Measurements from ENCODE around the gene ESR1.

The ESR1 gene

DNA sequence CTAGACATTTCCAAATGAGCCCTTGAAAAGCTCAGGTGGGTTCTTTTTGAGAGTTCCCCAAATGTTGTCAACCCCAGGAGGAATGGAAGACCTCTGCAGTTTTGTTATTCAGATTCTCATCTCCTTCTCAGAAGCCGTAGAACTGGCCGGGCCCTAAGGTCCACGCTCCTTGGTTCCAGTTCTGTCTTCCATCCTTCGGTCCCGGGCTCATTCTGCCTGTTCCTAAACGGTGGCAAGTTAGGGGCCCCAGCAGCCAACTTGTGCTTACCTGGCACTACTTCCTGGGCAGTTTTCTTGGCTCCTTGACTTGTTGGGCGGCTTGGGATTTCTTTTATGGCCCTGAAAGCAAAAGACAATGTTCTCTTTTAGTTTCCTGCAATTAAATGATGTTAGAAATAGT, 6.4 kb downstream of the ESR1 start:
- no peak for TF ChIP-seq TCF4 (CRISPR knock-in tag; IDR thresholded peaks at IDR 0.05; ENCODE audit: borderline replicate concordance)
- TF ChIP-seq ARNTL (CRISPR knock-in tag; IDR thresholded peaks at IDR 0.05; ENCODE audit: borderline replicate concordance, low read depth), result no peak
- no peak for TF ChIP-seq ESRRG (CRISPR knock-in tag; IDR thresholded peaks at IDR 0.05)
- no peak for ATAC-seq

DNA sequence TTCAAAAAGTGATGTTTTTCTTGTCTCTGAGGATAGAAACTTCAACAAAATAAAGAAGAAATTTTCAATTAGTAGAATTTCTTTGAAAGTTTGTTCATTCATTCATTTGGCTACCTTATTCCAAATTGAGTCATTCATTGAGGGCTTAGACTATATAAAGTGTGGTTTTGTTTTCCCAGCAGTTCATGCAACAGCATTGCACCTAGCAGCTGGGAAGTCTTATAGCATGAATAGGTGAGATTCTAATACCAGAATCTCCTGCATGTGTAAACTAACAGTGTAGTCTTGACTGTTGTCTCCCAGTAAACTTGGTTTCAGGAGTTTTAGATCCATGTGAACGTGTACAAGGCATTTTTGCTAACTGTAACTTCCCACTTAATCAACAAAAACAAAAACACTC, 7.1 kb downstream of the ESR1 start:
- no peak for ATAC-seq

DNA sequence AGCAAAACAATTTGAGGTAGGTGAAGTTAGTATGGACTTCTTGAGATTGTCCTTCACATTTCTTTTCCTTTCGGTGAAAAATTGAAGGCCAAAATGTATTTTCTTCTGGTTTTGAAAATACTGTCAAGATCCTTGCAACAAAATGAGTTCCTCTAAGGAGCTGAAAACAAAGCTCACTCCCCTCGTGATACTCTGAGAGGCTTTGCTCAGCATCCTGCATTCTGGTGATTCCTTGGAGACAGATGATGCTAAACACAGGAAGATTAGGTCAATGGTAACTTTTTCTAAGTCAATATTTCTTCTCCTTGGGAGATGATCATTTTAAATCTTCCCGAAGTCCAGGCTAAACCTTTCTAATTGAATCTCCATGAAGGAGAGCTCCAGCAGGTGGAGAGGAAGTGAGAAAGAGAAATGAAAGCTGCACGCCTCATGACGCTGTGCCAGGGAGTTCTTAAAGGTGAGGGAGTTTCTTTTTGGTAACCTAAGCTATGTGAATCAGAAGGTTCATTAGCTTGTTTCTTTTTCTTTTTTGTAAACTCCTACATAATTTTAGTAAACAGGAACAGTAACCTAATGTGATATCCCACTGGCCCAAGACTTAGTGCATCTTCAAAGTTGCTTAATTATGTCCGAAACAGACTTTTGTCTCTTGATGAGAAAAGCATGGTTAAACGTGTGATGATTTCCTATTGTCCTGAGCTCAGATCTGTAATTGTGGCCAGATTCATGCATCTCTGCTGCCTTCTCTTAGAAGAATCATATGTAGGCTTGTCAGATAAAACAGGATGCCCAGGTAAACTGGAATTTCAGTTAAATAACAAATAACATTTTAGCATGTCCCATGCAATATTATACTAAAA, 15.0 kb downstream of the ESR1 start:
- TF ChIP-seq, protein P1, sequence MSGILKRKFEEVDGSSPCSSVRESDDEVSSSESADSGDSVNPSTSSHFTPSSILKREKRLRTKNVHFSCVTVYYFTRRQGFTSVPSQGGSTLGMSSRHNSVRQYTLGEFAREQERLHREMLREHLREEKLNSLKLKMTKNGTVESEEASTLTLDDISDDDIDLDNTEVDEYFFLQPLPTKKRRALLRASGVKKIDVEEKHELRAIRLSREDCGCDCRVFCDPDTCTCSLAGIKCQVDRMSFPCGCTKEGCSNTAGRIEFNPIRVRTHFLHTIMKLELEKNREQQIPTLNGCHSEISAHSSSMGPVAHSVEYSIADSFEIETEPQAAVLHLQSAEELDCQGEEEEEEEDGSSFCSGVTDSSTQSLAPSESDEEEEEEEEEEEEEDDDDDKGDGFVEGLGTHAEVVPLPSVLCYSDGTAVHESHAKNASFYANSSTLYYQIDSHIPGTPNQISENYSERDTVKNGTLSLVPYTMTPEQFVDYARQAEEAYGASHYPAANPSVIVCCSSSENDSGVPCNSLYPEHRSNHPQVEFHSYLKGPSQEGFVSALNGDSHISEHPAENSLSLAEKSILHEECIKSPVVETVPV (CRISPR knock-in tag; IDR thresholded peaks at IDR 0.05), result no peak
- TF ChIP-seq ZFP30 (CRISPR knock-in tag; IDR thresholded peaks at IDR 0.05) (no peak), PPARA (CRISPR knock-in tag; IDR thresholded peaks at IDR 0.05; ENCODE audit: borderline replicate concordance) (no peak), RARB (CRISPR knock-in tag; IDR thresholded peaks at IDR 0.05) (no peak), ISL1 (CRISPR knock-in tag; IDR thresholded peaks at IDR 0.05) (no peak), ZC3H10 (CRISPR knock-in tag; IDR thresholded peaks at IDR 0.05) (no peak), ZNF8 (CRISPR knock-in tag; IDR thresholded peaks at IDR 0.05) (no peak), ZFP3 (CRISPR knock-in tag; IDR thresholded peaks at IDR 0.05) (no peak), SNAI2 (CRISPR knock-in tag; IDR thresholded peaks at IDR 0.05) (no peak)
- ATAC-seq, result no peak

More for the DNA sequence above, 7.1 kb downstream of the ESR1 start:
- no peak for TF ChIP-seq SNAI2 (CRISPR knock-in tag; IDR thresholded peaks at IDR 0.05)
- TF ChIP-seq ZNF70 (CRISPR knock-in tag; IDR thresholded peaks at IDR 0.05), result no peak
- no peak for TF ChIP-seq ARNTL (CRISPR knock-in tag; IDR thresholded peaks at IDR 0.05; ENCODE audit: borderline replicate concordance, low read depth)
- TF ChIP-seq, protein P2, sequence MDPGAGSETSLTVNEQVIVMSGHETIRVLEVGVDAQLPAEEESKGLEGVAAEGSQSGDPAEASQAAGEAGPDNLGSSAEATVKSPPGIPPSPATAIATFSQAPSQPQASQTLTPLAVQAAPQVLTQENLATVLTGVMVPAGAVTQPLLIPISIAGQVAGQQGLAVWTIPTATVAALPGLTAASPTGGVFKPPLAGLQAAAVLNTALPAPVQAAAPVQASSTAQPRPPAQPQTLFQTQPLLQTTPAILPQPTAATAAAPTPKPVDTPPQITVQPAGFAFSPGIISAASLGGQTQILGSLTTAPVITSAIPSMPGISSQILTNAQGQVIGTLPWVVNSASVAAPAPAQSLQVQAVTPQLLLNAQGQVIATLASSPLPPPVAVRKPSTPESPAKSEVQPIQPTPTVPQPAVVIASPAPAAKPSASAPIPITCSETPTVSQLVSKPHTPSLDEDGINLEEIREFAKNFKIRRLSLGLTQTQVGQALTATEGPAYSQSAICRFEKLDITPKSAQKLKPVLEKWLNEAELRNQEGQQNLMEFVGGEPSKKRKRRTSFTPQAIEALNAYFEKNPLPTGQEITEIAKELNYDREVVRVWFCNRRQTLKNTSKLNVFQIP (CRISPR knock-in tag; IDR thresholded peaks at IDR 0.05; ENCODE audit: borderline replicate concordance, low read depth), result no peak
- no peak for TF ChIP-seq PPARA (CRISPR knock-in tag; IDR thresholded peaks at IDR 0.05; ENCODE audit: borderline replicate concordance)
- no peak for TF ChIP-seq ISL1 (CRISPR knock-in tag; IDR thresholded peaks at IDR 0.05)
- no peak for TF ChIP-seq TCF4 (CRISPR knock-in tag; IDR thresholded peaks at IDR 0.05; ENCODE audit: borderline replicate concordance)
- TF ChIP-seq CSDC2 (CRISPR knock-in tag; IDR thresholded peaks at IDR 0.05), result no peak
- no peak for TF ChIP-seq ESRRG (CRISPR knock-in tag; IDR thresholded peaks at IDR 0.05)
- TF ChIP-seq, protein P1 (CRISPR knock-in tag; IDR thresholded peaks at IDR 0.05), result no peak
- no peak for TF ChIP-seq ZNF8 (CRISPR knock-in tag; IDR thresholded peaks at IDR 0.05)
- TF ChIP-seq OSR1 (CRISPR knock-in tag; IDR thresholded peaks at IDR 0.05), result no peak
- TF ChIP-seq, protein P3, sequence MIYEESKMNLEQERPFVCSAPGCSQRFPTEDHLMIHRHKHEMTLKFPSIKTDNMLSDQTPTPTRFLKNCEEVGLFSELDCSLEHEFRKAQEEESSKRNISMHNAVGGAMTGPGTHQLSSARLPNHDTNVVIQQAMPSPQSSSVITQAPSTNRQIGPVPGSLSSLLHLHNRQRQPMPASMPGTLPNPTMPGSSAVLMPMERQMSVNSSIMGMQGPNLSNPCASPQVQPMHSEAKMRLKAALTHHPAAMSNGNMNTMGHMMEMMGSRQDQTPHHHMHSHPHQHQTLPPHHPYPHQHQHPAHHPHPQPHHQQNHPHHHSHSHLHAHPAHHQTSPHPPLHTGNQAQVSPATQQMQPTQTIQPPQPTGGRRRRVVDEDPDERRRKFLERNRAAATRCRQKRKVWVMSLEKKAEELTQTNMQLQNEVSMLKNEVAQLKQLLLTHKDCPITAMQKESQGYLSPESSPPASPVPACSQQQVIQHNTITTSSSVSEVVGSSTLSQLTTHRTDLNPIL (CRISPR knock-in tag; IDR thresholded peaks at IDR 0.05; ENCODE audit: low read depth), result no peak
- TF ChIP-seq BACH2 (CRISPR knock-in tag; IDR thresholded peaks at IDR 0.05; ENCODE audit: borderline replicate concordance), result no peak
- TF ChIP-seq ZC3H10 (CRISPR knock-in tag; IDR thresholded peaks at IDR 0.05), result no peak
- no peak for TF ChIP-seq RARB (CRISPR knock-in tag; IDR thresholded peaks at IDR 0.05)
- no peak for TF ChIP-seq ZFP3 (CRISPR knock-in tag; IDR thresholded peaks at IDR 0.05)
- no peak for TF ChIP-seq TOX (CRISPR knock-in tag; IDR thresholded peaks at IDR 0.05; ENCODE audit: borderline replicate concordance)

DNA sequence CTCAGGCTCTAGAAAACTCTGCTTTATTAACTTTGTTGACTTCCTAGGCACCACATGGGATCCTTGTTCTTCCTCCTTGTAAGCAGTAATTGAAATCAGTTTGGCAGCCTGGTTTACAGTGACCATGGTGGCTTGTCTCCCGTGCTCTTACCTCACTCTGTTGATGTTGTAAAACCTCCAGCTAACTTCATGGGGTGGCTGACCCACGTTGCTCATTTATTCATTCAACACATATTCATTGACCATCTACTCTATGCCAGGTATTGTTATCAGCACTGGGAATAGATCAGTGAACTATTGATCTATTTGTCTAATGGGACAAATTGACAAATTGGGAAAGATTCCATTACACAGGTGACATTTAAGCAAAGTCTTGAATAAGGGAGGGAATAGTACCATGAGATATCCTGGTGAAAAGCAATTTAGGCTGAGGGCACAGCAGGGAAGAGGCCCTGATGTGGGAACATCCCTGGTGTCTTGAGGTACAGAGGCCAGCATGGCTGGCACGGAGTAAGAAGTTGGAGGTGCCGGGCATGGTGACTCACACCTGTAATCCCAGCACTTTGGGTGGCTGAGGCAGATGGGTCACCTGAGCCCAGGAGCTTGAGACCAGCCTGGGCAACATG, 19.1 kb downstream of the ESR1 start:
- ATAC-seq, result no peak
- TF ChIP-seq, protein P4, sequence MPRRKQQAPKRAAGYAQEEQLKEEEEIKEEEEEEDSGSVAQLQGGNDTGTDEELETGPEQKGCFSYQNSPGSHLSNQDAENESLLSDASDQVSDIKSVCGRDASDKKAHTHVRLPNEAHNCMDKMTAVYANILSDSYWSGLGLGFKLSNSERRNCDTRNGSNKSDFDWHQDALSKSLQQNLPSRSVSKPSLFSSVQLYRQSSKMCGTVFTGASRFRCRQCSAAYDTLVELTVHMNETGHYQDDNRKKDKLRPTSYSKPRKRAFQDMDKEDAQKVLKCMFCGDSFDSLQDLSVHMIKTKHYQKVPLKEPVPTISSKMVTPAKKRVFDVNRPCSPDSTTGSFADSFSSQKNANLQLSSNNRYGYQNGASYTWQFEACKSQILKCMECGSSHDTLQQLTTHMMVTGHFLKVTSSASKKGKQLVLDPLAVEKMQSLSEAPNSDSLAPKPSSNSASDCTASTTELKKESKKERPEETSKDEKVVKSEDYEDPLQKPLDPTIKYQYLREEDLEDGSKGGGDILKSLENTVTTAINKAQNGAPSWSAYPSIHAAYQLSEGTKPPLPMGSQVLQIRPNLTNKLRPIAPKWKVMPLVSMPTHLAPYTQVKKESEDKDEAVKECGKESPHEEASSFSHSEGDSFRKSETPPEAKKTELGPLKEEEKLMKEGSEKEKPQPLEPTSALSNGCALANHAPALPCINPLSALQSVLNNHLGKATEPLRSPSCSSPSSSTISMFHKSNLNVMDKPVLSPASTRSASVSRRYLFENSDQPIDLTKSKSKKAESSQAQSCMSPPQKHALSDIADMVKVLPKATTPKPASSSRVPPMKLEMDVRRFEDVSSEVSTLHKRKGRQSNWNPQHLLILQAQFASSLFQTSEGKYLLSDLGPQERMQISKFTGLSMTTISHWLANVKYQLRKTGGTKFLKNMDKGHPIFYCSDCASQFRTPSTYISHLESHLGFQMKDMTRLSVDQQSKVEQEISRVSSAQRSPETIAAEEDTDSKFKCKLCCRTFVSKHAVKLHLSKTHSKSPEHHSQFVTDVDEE (CRISPR knock-in tag; IDR thresholded peaks at IDR 0.05), result no peak
- TF ChIP-seq ZNF565 (CRISPR knock-in tag; conservative IDR thresholded peaks at IDR 0.05; ENCODE audit: low read depth) (no peak), RARB (CRISPR knock-in tag; IDR thresholded peaks at IDR 0.05) (no peak), ESRRG (CRISPR knock-in tag; IDR thresholded peaks at IDR 0.05) (no peak), ARNTL (CRISPR knock-in tag; IDR thresholded peaks at IDR 0.05; ENCODE audit: borderline replicate concordance, low read depth) (no peak), ZFP3 (CRISPR knock-in tag; IDR thresholded peaks at IDR 0.05) (no peak), ZNF8 (CRISPR knock-in tag; IDR thresholded peaks at IDR 0.05) (no peak), CSDC2 (CRISPR knock-in tag; IDR thresholded peaks at IDR 0.05) (no peak), BACH2 (CRISPR knock-in tag; IDR thresholded peaks at IDR 0.05; ENCODE audit: borderline replicate concordance) (no peak), TOX (CRISPR knock-in tag; IDR thresholded peaks at IDR 0.05; ENCODE audit: borderline replicate concordance) (no peak), GLIS3 (CRISPR knock-in tag; IDR thresholded peaks at IDR 0.05) (no peak), OSR1 (CRISPR knock-in tag; IDR thresholded peaks at IDR 0.05) (no peak), PPARA (CRISPR knock-in tag; IDR thresholded peaks at IDR 0.05; ENCODE audit: borderline replicate concordance) (no peak)
- TF ChIP-seq, protein P1 (CRISPR knock-in tag; IDR thresholded peaks at IDR 0.05), result no peak
